Stimulated activated CD4-positive, alpha-beta T cell treated with anti-CD3 and anti-CD28 coated beads, Interleukin-4, amount 100 ng/mL, for 4 hours (primary cell): ENCODE measurements around the gene KCTD15.
"Not testable (repeated sequence)": the region's sequence is repeated elsewhere in the genome, so short reads cannot be mapped to it uniquely, and the experiment has no call there.

ENCODE experiments used
- DNase-seq, 2 experiments: peaks; one replicate each; pipeline ENCODE4 v3.0.0-alpha.2; 2020

KCTD15 gene

DNA sequence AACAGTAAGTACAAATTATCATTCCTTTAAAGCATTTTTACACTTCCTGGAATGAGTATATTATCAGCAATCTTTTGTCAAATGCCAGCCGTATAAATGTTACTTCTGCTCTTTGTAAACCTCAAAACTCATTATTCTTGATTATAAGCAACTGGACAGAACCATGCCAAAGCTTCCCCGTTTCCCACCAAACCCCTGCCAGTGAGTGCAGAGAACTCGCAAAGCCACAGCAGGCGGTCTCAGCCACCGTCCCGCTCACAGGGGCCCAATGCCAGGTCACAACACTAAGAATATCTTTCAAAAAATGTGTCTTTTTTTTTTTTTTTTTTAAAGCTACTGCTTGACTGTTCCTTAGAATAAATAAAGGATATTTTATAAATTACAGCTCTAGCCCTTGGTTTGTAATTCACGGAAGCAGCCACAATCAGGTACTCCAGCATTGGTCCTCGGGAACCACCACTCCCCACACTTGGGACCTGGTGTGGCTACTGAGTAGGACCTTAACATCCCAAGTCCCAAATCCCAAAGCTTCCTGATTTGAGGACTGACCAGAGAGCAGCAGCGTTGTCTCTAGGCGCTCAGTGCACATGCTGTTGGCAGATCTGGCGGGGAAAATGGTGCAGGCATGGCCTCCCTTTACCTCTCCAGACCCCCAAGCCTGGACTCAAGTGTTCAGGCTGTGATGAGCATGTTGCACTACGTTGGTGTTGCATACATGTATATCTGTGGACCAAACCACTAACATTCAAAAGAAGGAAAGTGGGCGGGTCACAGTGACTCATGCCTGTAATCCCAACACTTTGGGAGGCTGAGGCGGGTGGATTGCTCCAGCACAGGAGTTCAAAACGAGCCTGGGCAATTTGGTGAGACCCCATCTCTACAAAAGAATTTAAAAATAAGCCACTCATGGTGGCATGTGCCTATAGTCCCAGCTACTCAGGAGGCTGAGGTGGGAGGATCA, 19.0 kb downstream of the KCTD15 start:
- no peak for DNase-seq

GRCh38 chr19:33818411-33818810, 21.7 kb downstream of the KCTD15 start:
- no peak for DNase-seq

GRCh38 chr19:33819078-33819477, 22.4 kb downstream of the KCTD15 start:
- DNase-seq = not testable (repeated sequence)

- no peak for DNase-seq
Observed at GRCh38 chr19:33819506-33819879, 22.8 kb downstream of the KCTD15 start.

DNA sequence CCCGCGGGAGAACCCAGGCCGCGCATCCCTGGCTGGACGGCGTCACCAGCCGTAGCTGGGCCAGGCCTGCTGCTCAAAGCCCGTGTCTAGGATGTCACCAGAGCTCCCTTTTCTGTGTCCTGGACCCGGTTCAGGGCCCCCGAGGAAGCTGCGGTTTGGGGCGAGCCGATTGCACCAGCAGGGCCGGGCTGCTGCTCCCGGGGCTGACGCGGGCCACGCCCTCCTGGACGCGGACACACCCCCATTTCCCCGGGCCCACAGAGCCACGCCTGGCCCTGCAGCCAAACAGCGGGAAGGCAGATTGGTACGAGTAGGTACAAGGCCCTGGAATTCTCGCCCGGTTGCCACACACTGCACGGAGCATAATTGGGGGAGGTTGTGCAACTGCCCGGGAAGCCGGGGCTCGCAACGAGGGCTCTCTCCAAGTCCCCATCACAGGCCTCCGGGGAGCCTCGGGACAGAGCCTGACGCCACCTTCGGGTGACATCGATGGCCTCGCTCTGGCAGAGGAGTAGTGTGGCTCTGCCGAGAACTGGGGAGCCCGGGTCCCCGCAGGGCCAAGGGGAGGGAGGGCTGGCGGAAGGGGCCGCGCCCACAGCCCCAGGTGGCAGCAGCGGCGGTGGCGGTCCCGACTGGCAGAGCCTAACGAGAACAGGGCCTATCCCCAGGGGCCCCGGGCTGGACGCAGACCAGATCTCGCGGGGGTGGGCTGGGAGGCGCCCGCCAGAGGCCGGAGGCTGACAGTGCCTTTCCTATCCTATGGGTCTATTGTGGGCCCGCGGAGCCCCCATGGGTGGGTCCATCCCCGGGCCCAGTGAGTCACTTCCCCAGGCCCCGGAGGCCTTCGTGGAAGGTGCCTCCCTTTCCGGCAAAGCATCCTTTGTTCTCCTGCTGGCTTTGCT, 23.5 kb downstream of the KCTD15 start:
- peak; percentile 34 to 61 for DNase-seq

- no peak for DNase-seq
Observed at GRCh38 chr19:33821871-33822270, 25.2 kb downstream of the KCTD15 start.

DNA sequence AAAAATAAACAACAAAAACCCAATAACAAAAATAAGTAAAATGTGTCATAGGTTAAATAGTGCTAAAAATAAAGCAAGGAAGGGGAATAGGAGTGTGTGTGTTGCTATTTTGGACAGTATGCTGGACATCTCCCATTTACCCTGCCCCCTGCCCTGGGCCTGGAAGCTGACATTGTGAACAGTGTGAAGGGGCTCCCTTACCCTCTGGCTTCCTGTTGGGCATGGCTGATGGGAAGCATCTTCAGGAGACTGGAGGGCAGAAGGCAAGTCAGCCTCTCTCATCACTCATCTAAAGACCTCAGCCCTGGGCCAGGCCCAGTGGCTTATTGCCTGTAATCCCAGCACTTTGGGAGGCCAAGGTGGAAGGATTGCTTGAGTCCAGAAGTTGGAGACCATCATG, 26.7 kb downstream of the KCTD15 start:
- no peak for DNase-seq

- DNase-seq = no peak
Observed at GRCh38 chr19:33825556-33825955, 28.9 kb downstream of the KCTD15 start.

DNA sequence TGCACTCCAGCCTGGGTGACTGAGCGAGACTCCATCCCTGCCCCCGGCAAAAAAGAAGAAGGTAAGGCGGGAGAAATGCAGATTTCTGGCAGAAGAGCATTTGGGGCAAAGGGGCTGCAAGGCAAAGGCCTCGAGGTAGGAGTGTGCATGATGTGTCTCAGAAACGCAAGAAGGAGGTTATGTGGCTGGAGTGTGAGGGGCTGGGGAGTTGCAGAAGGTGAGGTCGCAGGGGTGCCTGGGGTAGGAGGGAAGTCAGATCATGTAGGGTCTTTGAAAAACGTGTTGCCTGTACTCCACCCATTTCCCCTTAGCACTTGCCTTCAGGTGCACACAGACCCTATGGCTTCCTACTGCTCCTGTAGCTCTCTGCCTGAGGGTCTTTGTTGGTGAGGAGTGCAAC, 29.9 kb downstream of the KCTD15 start:
- DNase-seq = no peak

DNA sequence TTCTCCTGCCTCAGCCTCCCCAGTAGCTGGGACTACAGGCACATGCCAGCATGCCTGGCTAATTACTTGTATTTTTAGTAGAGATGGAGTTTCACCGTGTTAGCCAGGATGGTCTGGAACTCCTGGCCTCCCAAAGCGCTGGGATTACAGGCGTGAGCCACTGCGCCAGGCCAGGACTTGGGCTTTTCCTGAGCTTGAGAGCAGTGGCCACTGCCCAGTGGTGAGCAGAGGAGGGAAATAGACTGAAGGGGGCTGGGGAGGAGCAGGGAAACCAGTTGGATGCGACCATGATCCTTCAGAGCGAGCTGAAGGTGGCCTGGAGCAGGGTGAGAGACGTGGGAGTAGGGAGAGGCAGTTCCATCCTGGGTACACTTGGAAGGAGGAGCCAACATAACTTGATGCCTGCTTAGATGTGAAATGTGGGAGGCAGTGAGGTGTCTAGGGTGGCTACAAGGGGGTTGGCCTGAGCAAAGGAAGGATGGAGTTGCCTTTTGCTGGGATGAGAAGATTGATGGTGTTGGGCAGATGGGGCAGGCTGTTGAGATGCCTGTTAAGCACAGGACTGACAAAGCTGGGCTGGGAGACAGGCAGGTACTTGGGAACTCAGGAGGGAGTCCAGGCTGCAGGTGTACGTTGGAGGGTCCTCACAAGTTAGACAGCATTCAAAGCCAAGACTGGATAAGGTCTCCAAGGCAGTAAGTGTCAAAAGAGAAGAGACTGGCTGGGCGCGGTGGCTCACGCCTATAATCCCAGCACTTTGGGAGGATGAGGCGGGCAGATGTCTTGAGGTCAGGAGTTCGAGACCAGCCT, 31.8 kb downstream of the KCTD15 start:
- no peak for DNase-seq

DNA sequence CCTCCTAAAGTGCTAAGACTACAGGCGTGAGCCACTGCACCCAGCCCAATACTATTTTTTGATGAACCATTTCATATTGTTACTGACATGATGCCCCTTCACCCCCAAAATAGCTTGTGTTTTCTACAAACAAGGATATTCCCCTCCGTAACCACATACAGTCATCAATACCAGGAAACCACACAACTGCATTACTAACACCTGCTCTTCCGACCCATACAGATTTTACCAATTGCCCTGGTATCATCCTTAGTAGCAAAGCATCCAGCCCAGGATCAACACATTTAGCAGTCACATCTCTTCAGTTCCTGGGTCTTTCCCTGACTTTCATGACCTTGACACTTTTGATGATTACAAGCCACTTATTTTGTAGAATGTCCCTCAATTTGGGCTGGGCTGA, 33.6 kb downstream of the KCTD15 start:
- DNase-seq = no peak

- no peak for DNase-seq
Observed at GRCh38 chr19:33831825-33832224, 35.2 kb downstream of the KCTD15 start.

- DNase-seq = no peak
Observed at GRCh38 chr19:33832633-33833032, 36.0 kb downstream of the KCTD15 start.

- no peak for DNase-seq
Observed at GRCh38 chr19:33840382-33840781, 43.7 kb downstream of the KCTD15 start.

DNA sequence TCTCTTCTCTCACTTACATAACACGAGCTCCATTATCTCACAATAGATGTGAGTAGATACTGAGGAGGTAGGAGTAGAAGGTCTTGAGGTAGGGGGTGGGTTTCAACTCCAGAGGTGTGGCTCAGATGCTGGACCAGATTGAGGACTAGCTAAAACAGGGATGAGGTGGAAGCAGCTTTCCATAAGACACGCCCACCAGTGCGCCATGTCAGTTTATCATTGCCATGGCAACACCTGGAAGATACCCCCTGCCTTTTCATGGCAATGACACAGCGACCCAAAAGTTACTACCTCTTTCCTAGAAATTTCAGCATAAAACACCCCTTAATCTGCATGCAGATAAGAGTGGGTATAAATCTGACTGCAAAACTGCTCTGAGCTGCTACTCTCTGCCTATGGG, 44.1 kb downstream of the KCTD15 start:
- DNase-seq = no peak

- DNase-seq = no peak
Observed at GRCh38 chr19:33841685-33842084, 45.0 kb downstream of the KCTD15 start.

- DNase-seq = no peak
Observed at GRCh38 chr19:33844478-33844877, 47.8 kb downstream of the KCTD15 start.

DNA sequence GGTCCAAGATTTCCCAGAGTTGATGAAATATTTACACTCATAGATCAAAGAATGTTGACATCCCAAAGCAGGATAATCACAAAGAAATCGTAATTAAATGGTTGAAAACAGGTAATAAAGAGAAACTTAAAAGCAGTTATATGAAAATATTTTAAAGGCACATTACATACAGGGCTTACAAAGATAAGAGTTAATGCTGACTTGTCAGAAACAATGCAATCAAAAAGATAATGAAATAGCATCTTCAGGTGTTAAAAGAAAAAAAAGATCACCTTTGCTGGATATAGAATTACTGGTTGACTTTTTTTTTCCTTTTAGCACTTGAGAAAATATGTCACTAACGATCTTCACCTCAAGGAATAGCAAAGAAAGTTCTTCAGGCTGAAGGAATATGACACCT, 48.8 kb downstream of the KCTD15 start:
- no peak for DNase-seq

DNA sequence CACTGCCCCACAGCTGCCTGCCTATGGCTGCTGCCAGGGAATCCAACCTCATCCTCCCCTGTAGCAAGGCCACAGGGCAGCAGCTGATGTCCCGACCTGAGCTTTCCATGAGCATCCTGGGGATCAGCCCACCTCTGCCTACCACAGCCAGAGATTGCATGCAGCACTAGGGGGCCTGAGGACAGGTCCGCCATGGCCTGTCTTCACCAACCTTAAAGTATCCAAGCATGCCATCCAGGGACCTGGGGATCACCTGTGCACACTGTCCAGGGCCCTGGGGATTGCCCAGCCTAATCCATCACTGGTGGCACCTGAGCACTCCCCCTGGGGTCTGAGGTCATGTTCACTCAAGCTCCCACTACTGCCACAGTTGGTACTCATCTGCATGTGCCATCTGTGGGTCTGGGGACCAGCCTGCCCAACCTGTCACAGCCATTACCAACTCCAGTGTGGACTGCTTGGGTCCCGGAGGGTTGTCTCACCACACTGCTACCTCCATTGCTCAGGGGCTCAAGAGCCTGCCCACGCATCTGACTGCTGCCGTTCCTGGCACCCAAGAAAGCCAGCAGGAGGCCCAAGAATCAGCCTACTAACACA, 53.0 kb downstream of the KCTD15 start:
- DNase-seq = no peak

DNA sequence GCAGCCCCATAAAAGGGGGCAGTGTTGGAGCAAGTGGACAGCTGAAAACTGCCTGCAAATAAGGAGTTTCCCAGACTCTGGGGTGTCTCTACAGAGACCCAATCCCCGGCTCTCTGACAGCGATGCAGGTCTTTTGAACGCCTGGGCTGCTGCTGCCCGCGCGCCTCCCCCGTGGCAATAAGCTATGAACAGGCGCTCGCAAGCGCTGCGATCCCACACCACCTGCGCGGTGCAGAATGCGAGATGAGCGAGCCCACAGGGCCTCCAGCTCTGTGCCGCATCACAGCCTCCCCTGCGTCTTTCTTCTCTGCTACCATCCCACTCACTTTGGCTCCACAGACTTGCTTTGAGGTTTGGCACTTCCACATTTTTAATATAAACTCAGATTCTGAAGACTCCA, 62.3 kb downstream of the KCTD15 start:
- DNase-seq = no peak

GRCh38 chr19:33860312-33861090, 63.8 kb downstream of the KCTD15 start:
- no peak for DNase-seq

DNA sequence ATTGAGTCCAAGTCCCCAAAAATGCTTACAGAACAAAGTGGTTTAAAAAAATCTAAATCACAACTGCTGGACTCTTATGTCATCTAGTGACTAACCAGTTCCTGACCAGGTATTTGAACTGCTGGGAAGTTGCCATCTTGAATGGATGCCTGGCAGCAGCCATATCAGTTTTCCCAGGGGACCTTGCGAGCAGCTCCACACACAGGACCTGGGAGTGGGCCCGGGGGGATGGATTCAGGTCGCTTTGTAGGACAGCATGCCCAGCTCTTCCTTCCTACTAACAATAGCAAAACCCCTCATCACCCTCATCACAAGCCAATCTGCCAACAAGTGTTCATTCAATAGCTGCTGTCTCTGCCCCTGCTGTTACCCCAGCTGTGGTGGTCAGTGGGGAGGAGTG, 65.3 kb downstream of the KCTD15 start:
- no peak for DNase-seq
